HepG2 (cell line): Measurements from ENCODE around the gene DAPK1.

ENCODE experiments used
- SRSF9 ChIP-seq: fragments of 200-400 bp; formaldehyde crosslinking; IDR thresholded peaks from 2 replicates; pipeline ENCODE4 v1.6.1; 2018; ENCODE audit warnings: borderline replicate concordance, mild to moderate bottlenecking, low read depth, low read length; ENCODE audit not compliant: insufficient read depth, poor library complexity, severe bottlenecking
- ZNF232 ChIP-seq: sonication (generic); formaldehyde crosslinking; IDR thresholded peaks from 2 replicates; pipeline ENCODE4 v1.4.0; 2020; ENCODE audit warnings: missing genetic modification reagents, borderline replicate concordance

DNA sequence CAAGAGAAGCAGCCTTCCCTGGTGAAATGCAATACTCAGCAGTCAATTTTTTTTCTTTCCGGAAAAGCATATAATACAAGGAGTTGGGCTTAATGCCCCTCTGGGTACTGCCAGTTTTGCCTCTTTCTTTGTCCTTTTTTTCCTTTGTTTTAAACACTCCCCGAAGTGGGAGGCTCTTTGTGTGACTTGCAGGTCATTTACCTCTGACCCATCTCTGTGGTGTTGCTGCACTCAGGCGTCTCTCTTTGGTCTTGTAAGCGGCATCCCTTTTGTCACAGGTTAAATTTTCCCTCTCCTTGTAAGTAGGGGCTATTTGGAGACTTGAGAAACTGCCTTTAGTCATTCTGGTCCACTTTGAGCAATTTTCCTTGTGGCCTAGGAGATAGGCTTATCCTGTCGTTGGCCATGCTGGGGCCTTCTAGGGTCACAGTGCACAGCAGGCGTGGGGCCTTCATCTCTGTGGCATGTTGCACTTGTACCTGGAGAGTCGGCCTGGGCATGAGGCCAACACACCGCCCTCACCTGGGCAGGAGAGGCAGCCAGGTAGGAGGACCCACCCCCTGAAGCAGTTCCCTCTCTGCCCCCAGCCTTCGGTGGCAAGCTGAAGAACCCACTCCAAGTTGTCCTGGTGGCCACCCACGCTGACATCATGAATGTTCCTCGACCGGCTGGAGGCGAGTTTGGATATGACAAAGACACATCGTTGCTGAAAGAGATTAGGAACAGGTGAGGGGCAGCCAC lies 200.6 kb downstream of the DAPK1 start:
- no peak for TF ChIP-seq SRSF9
- no peak for TF ChIP-seq ZNF232 (CRISPR knock-in tag)
